Esophagus muscularis mucosa (tissue), 3 donors: ENCODE data around the gene PLPP1.

Source experiments
- POLR2A ChIP-seq: fragments of 450-650 bp; IDR thresholded peaks from one replicate; pipeline ENCODE4 v1.6.1; 2017; ENCODE audit warnings: antibody characterized with exemption, moderate library complexity, mild to moderate bottlenecking, low read depth
- POLR2AphosphoS5 ChIP-seq, 2 donors: sonication (generic); formaldehyde crosslinking; IDR thresholded peaks; one replicate each; pipeline ENCODE4 v1.6.1; 2017; ENCODE audit warnings: antibody characterized with exemption in 2 of 2
- TF ChIP-seq, protein P1 (sequence below), 3 experiments: fragments of 200-600 bp in 2 of 3; fragments of 450-650 bp in 1 of 3; sonication (generic) in 2 of 3; IDR thresholded peaks; one replicate each; pipeline ENCODE4 v1.5.1; 2017 to 2019; ENCODE audit warnings: antibody characterized with exemption in 3 of 3, mild to moderate bottlenecking in 2 of 3, moderate library complexity in 1 of 3

DNA sequence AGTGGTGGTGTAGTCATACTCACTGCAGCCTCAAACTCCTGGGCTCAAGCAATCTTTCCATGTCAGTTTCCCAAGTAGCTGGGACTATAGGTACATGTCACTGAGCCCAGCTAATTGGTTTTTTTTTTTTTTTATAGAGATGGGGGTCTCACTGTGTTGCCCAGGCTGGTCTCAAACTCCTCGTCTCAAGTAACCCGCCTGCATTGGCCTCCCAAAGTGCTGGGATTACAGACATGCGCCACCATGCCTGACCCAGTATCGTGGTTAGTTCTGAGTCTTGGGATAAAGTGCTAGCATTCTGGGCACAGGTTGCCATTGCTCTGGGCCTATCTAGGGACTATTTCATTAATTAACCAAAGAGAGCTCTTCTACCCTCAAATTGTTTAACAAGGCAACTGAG is 108.3 kb downstream of the PLPP1 start:
- TF ChIP-seq POLR2AphosphoS5 (IDR thresholded peaks at IDR 0.05) (no peak), POLR2A (no peak)
- TF ChIP-seq, protein P1, sequence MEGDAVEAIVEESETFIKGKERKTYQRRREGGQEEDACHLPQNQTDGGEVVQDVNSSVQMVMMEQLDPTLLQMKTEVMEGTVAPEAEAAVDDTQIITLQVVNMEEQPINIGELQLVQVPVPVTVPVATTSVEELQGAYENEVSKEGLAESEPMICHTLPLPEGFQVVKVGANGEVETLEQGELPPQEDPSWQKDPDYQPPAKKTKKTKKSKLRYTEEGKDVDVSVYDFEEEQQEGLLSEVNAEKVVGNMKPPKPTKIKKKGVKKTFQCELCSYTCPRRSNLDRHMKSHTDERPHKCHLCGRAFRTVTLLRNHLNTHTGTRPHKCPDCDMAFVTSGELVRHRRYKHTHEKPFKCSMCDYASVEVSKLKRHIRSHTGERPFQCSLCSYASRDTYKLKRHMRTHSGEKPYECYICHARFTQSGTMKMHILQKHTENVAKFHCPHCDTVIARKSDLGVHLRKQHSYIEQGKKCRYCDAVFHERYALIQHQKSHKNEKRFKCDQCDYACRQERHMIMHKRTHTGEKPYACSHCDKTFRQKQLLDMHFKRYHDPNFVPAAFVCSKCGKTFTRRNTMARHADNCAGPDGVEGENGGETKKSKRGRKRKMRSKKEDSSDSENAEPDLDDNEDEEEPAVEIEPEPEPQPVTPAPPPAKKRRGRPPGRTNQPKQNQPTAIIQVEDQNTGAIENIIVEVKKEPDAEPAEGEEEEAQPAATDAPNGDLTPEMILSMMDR (IDR thresholded peaks at IDR 0.05): no peak
